ENCODE data around the gene SYAP1. TPM values are rescaled to one million over a fixed set of nuclear protein-coding genes. Genes with fewer than 3 reads are reported as not detected.
"Not testable (repeated sequence)": the region's sequence is repeated elsewhere in the genome, so short reads cannot be mapped to it uniquely, and the experiment has no call there.

SYAP1 gene
- total RNA-seq, 2 experiments from 2014 or later, result 14.1 to 15.7 TPM

- DNase-seq, result no peak
- Mint-ChIP-seq H3K27me3 (no peaks in the 10 kb centered on the region), H3K27ac (peak overlapping the region; percentile 81), H3K9me3 (no peaks in the 10 kb centered on the region), H3K36me3 (ENCODE audit: low read depth) (peaks cover 3% of the 10 kb centered on the region), H3K4me3 (peak overlapping the region; percentile 70), H3K4me1 (peaks cover 18% of the 10 kb centered on the region)
- ChIA-PET POLR2A (interaction anchor here (0.6 kb wide), 1 partner anchor 1025 kb away, joined by 4 read pairs; no protein-coding TSS in a partner anchor), CTCF (no interaction called here)
Measured at GRCh38 chrX:16711219-16711811, 8.1 kb upstream of the SYAP1 start.

DNA sequence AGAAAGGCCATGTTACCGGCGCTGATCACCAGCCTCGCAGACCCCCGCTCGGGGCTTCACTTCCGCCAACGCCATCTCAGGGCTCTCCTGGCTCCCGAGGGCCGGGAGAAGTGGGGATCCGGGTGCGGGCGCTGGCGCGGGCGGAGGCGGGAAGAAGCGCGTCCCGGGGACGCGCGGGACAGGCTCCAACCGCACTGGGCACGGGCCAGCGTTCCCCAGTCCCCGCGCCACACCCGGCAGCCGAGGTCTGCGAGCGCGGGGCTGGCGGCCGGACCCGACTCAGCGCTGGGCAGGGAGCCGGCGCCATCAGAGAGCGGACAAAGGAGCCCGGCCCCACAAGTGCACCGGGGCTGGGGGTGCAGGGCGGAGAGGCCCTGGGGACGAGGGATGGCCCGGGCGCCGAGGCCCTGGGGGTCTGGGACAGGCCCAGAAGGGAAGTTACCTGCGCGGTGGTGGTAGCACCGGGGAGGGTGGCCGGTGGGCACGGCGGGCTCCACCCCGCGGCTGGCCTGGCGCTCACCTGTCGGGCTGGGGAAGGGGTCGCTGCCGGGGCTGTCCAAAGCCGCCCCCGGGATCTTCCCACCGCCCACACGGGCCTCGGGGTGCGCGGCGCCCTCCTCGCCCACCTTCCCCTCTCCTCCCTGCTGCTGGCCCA is 7.4 kb upstream of the SYAP1 start:
- Mint-ChIP-seq H3K36me3 (ENCODE audit: low read depth) (peaks cover 3% of the 10 kb centered on the region), H3K27ac (peak overlapping the region; percentile 87)
- POLR2A ChIA-PET, result no interaction called here

DNA sequence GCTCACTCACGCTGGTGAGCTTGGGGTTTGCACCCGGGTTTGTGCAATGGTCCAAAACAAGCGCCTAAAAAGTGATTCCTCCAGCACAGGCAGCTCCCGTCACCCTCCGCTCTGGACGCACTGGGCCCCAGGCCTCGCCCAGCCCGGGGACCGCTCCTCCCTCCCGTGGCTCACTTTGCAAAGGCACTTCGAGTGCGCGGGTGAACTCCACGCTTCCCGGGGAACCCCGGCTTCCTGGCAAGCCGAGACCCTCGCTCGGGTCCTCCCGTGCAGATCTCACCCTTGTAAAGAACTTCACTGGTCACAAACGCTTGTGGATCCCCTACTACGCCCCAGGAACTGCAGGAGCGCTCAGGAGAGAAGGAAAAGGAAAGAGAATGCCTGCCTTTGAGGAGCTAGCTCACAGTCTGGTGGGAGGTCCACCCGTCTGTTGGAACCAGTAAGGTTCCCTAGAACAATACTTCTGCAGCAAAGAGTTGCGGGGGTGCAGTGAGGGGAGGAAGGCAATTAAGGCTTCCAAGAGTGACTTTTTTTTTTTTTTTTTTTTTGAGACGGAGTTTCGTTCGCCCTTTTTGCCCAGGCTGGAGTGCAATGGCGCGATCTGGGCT is 6.8 kb upstream of the SYAP1 start, which contains the start of gene CTPS2:
TSS of gene CTPS2 (minus strand) at position 122 of the 608 bp plus-strand sequence. CDS start 9,767 bp downstream, outside the sequence.
- ChIA-PET POLR2A (interaction anchor here (0.6 kb wide), 1 partner anchor 10 kb away, joined by 3 read pairs; no protein-coding TSS in a partner anchor), CTCF (interaction anchor here (0.6 to 0.9 kb wide), 3 partner anchors 11 to 1833 kb away, joined by 3 to 4 read pairs (median 3); no protein-coding TSS in a partner anchor)
- peaks cover 18% of the 10 kb centered on the region for H3K4me1 Mint-ChIP-seq
- peaks cover 3% of the 10 kb centered on the region for H3K36me3 Mint-ChIP-seq (ENCODE audit: low read depth)
- H3K9me3 Mint-ChIP-seq, result no peaks in the 10 kb centered on the region
- H3K27me3 Mint-ChIP-seq, result no peaks in the 10 kb centered on the region
- peak within 1 kb of the TSS; percentile 87 for H3K27ac Mint-ChIP-seq
- peak; percentile 35 for DNase-seq
- peak within 1 kb of the TSS; percentile 82 for H3K4me3 Mint-ChIP-seq

More for the DNA sequence above, 7.4 kb upstream of the SYAP1 start:
- H3K4me1 Mint-ChIP-seq, result peaks cover 18% of the 10 kb centered on the region
- no peaks in the 10 kb centered on the region for H3K9me3 Mint-ChIP-seq
- CTCF ChIA-PET, result interaction anchor here (0.6 to 0.9 kb wide), 2 partner anchors 12 to 1833 kb away, joined by 3 to 4 read pairs; no protein-coding TSS in a partner anchor
- peak overlapping the region; percentile 82 for H3K4me3 Mint-ChIP-seq
- H3K27me3 Mint-ChIP-seq, result no peaks in the 10 kb centered on the region
- DNase-seq, result peak; percentile 5

DNA sequence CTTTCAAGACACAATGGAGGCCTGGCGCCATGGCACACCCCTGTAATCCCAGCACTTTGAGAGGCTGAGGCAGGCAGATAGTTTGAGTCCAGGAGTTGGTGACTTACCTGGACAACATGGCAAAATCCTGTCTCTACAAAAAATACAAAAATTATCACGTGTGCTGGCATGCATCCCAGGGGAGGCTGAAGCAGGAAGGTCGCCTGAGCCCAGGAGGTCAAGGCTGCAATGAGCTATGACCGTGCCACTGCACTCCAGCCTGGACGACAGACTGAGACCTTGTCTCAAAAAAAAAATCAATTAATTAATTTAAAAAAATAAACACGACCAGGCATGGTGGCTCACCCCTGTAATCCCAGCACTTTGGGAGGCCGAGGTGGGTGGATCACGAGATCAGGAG is 4.9 kb upstream of the SYAP1 start:
- CTCF ChIA-PET, result interaction anchor here (1.0 kb wide), 1 partner anchor 18 kb away, joined by 3 read pairs; no protein-coding TSS in a partner anchor
- H3K4me3 Mint-ChIP-seq, result no peak overlapping the region

DNA sequence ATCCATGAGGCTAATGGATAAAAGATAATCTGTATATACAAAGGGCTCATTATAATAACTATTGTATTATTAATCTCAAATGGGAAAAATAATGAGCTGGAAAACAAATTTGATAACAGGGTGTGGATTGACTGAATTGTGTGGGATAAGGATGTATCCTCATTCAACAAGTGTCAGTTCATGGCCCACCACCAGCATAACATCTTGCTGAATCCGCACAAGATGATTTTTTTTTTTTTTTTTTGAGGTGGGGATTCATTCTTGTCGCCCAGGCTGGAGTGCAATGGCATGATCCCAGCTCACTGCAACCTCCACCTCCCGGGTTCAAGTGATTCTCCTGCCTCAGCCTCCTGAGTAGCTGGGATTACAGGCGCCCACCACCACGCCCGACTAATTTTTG is 3.8 kb upstream of the SYAP1 start:
- POLR2A ChIA-PET; H3K27ac Mint-ChIP-seq; H3K9me3 Mint-ChIP-seq; CTCF ChIA-PET; H3K4me3 Mint-ChIP-seq; DNase-seq; H3K27me3 Mint-ChIP-seq; H3K36me3 Mint-ChIP-seq (ENCODE audit: low read depth): not testable (repeated sequence)
- H3K4me1 Mint-ChIP-seq, result peaks cover 30% of the 10 kb centered on the region

More for the DNA sequence above, 4.9 kb upstream of the SYAP1 start:
- Mint-ChIP-seq H3K27me3 (no peaks in the 10 kb centered on the region), H3K36me3 (ENCODE audit: low read depth) (peaks cover 3% of the 10 kb centered on the region), H3K4me1 (peaks cover 24% of the 10 kb centered on the region), H3K9me3 (no peaks in the 10 kb centered on the region), H3K27ac (no peak overlapping the region)
- POLR2A ChIA-PET, result no interaction called here
- DNase-seq, result no peak

DNA sequence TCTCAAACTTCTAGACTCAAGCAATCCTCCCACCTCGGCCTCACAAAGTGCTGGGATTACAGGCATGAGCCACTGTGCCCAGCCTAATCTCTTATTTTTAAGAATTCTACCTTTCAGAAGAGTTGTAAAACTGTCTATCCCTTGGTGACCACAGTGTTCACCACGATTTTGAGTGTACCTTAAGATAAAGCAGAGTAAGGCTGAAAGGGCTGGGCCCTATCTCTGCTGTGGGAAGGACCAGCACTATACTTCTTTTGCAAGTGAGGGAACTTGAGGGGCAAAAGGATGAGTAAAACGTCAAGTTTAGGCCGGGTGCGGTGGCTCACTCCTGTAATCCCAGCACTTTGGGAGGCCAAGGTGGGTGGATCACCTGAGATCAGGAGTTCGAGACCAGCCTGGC is 3.0 kb upstream of the SYAP1 start:
- H3K9me3 Mint-ChIP-seq; CTCF ChIA-PET; H3K4me3 Mint-ChIP-seq; POLR2A ChIA-PET; H3K36me3 Mint-ChIP-seq (ENCODE audit: low read depth); DNase-seq; H3K27me3 Mint-ChIP-seq; H3K27ac Mint-ChIP-seq: not testable (repeated sequence)
- peaks cover 30% of the 10 kb centered on the region for H3K4me1 Mint-ChIP-seq

DNA sequence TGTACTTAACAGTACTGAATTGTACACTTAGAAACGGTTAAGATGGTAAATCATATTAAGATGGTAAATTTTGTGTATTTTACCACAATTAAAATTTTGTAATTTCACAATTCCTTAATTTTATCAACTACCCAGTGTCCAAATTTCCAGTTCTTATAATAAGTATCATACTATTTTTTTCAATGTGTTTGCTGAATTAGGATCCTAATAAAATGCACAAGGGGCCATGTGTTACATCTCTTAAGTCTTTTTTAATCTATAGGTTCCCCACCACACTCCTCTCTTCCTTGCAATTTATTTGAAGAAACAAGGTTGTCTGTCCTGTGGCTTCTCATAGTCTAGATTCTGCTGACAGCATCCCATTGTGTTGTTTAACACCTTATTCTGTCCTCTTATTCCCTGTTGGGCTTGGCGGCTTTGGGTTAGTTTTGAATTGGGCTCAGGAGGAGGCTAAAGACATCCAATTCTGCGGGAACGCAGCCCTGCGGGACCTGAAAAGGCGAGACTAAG is 533 bp upstream of the SYAP1 start:
- Mint-ChIP-seq H3K9me3 (no peaks in the 10 kb centered on the region), H3K36me3 (ENCODE audit: low read depth) (no peaks in the 10 kb centered on the region), H3K27me3 (no peaks in the 10 kb centered on the region), H3K4me1 (peaks cover 26% of the 10 kb centered on the region), H3K4me3 (peak overlapping the region; percentile 87), H3K27ac (peak overlapping the region; percentile 98)
- ChIA-PET CTCF (interaction anchor here (0.6 kb wide), 1 partner anchor 1706 kb away, joined by 3 read pairs; the partner anchor contains the start of gene CDKL5), POLR2A (no interaction called here)
- DNase-seq, result no peak

- Mint-ChIP-seq H3K4me3 (no peak overlapping the region), H3K36me3 (ENCODE audit: low read depth) (peaks cover 4% of the 10 kb centered on the region), H3K9me3 (no peaks in the 10 kb centered on the region), H3K27me3 (no peaks in the 10 kb centered on the region), H3K4me1 (peaks cover 24% of the 10 kb centered on the region), H3K27ac (no peak overlapping the region)
- ChIA-PET POLR2A (interaction anchor here (0.6 kb wide), 1 partner anchor 10 kb away, joined by 3 read pairs; the partner anchor contains the start of gene CTPS2), CTCF (interaction anchor here (0.8 kb wide), 1 partner anchor 20 kb away, joined by 3 read pairs; no protein-coding TSS in a partner anchor)
- DNase-seq, result no peak
Measured at GRCh38 chrX:16722481-16722880, 3.1 kb downstream of the SYAP1 start.

DNA sequence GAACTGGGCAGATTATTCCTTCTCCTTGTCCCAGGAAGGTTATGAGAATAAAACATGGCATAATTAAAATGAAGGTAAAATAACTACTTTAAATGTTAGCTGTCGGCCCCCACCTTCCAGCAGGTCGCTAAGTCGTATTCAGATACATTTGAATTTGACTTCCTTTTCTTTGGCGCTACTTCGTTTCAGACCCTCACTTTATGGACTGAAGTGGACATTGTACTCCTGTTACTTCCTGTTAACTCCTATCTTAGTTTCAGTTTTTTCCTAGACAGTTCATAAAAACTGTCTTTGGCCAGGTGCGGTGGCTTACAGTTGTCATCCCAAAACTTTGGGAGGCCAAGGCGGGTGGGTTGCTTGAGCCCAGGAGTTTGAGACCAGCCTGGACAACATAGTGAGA is 5.7 kb downstream of the SYAP1 start:
- H3K27me3 Mint-ChIP-seq, result no peaks in the 10 kb centered on the region
- peaks cover 16% of the 10 kb centered on the region for H3K4me1 Mint-ChIP-seq
- no peak for DNase-seq
- ChIA-PET CTCF (interaction anchor here (1.4 kb wide), 1 partner anchor 15 kb away, joined by 5 read pairs; no protein-coding TSS in a partner anchor), POLR2A (no interaction called here)
- peaks cover 4% of the 10 kb centered on the region for H3K36me3 Mint-ChIP-seq (ENCODE audit: low read depth)
- no peak overlapping the region for H3K4me3 Mint-ChIP-seq
- H3K27ac Mint-ChIP-seq, result no peak overlapping the region
- no peaks in the 10 kb centered on the region for H3K9me3 Mint-ChIP-seq

DNA sequence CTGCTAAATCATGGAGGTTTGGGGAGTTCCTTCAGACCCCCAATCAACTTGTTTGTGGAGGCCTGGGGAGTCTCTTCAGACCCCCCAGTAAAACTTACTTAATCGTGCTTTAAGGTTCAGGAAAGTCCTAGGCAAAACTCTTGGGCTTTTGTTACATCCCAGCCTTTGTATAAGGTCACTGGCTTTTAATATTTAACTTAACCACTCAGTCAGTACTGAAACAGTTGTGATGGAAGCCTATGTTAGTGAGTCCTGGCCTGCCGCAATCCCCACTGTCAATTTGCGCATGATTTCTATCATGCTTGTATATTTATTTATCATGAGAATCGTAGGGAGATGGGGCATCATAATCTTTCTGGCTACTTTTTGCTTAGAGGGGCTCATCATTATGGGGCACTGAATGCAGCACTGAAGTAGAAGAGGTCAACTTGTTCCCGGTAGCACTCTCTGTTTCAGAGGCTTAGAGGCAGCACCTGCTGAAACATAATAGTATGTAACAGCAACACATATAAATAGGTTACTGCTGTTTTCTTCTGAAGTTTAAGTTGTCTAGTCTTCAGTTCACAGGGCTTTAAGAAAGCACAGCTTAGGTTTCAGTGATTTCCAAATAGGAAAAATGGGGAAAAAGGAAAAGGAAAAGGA is 7.1 kb downstream of the SYAP1 start:
- H3K36me3 Mint-ChIP-seq (ENCODE audit: low read depth); H3K9me3 Mint-ChIP-seq; DNase-seq; H3K27me3 Mint-ChIP-seq; POLR2A ChIA-PET; H3K4me1 Mint-ChIP-seq; CTCF ChIA-PET; H3K27ac Mint-ChIP-seq; H3K4me3 Mint-ChIP-seq: not testable (repeated sequence)

- peaks cover 5% of the 10 kb centered on the region for H3K4me1 Mint-ChIP-seq
- no peak overlapping the region for H3K4me3 Mint-ChIP-seq
- peaks cover 4% of the 10 kb centered on the region for H3K36me3 Mint-ChIP-seq (ENCODE audit: low read depth)
- ChIA-PET POLR2A (no interaction called here), CTCF (no interaction called here)
- no peak overlapping the region for H3K27ac Mint-ChIP-seq
- H3K9me3 Mint-ChIP-seq, result no peaks in the 10 kb centered on the region
- H3K27me3 Mint-ChIP-seq, result no peaks in the 10 kb centered on the region
- DNase-seq, result no peak
Measured at GRCh38 chrX:16727637-16728036, 8.2 kb downstream of the SYAP1 start.

- Mint-ChIP-seq H3K27ac (no peak overlapping the region), H3K4me1 (peaks cover 3% of the 10 kb centered on the region), H3K9me3 (no peaks in the 10 kb centered on the region), H3K4me3 (no peak overlapping the region), H3K36me3 (ENCODE audit: low read depth) (peaks cover 4% of the 10 kb centered on the region), H3K27me3 (no peaks in the 10 kb centered on the region)
- no peak for DNase-seq
- ChIA-PET POLR2A (no interaction called here), CTCF (interaction anchor here (1.9 kb wide), 1 partner anchor 9 kb away, joined by 5 read pairs; no protein-coding TSS in a partner anchor)
Measured at GRCh38 chrX:16730450-16730849, 11.0 kb downstream of the SYAP1 start.
